ENCODE results near the gene ATMIN.

The ATMIN gene

GRCh38 chr16:81004646-81005353 is 30.8 kb upstream of the ATMIN start:
- H3K9ac ChIP-seq (ENCODE audit: low read depth, low read length, poor library complexity, severe bottlenecking) = peak overlapping the region; percentile 64
- no peaks in the 10 kb centered on the region for H3K9me3 ChIP-seq (ENCODE audit: insufficient read depth, low read depth, low read length)
- peaks cover 89% of the 10 kb centered on the region for H3K79me2 ChIP-seq (ENCODE audit: insufficient read depth, low read length)
- H3K9me2 ChIP-seq (replicated peaks; ENCODE audit: low read depth, low read length) = no peaks in the 10 kb centered on the region
- TF ChIP-seq EZH2phosphoT487 (IDR thresholded peaks at IDR 0.05; ENCODE audit: borderline replicate concordance) (no peak), CTCF (conservative IDR thresholded peaks at IDR 0.05; ENCODE audit: low read length) (peak; percentile 73)
- peaks cover 64% of the 10 kb centered on the region for H3K4me1 ChIP-seq (ENCODE audit: insufficient read depth, low read length, poor library complexity, severe bottlenecking)
- peak overlapping the region; percentile 78 for H3K4me3 ChIP-seq (ENCODE audit: low read length, poor library complexity, severe bottlenecking)
- no peaks in the 10 kb centered on the region for H3K36me3 ChIP-seq (ENCODE audit: insufficient read depth, low read length)
- peaks cover 55% of the 10 kb centered on the region for H4K20me1 ChIP-seq (ENCODE audit: insufficient read depth, low read length, poor library complexity, severe bottlenecking)
- H2AFZ ChIP-seq (ENCODE audit: low read length) = no peak overlapping the region
- no peaks in the 10 kb centered on the region for H3K27me3 ChIP-seq (ENCODE audit: insufficient read depth, low read length, poor library complexity, severe bottlenecking)
- peak overlapping the region; percentile 96 for H3K4me2 ChIP-seq (ENCODE audit: low read depth, low read length, poor library complexity, severe bottlenecking)
- no peaks in the 10 kb centered on the region for H3F3A ChIP-seq (ENCODE audit: low read depth)

- no peaks in the 10 kb centered on the region for H3F3A ChIP-seq (ENCODE audit: low read depth)
- H3K79me2 ChIP-seq (ENCODE audit: insufficient read depth, low read length) = peaks cover 89% of the 10 kb centered on the region
- H3K9me3 ChIP-seq (ENCODE audit: insufficient read depth, low read depth, low read length) = no peaks in the 10 kb centered on the region
- peak overlapping the region; percentile 83 for H3K9ac ChIP-seq (ENCODE audit: low read depth, low read length, poor library complexity, severe bottlenecking)
- H3K27me3 ChIP-seq (ENCODE audit: insufficient read depth, low read length, poor library complexity, severe bottlenecking) = no peaks in the 10 kb centered on the region
- H3K4me3 ChIP-seq (ENCODE audit: low read length, poor library complexity, severe bottlenecking) = peak overlapping the region; percentile 78
- peaks cover 55% of the 10 kb centered on the region for H4K20me1 ChIP-seq (ENCODE audit: insufficient read depth, low read length, poor library complexity, severe bottlenecking)
- no peaks in the 10 kb centered on the region for H3K36me3 ChIP-seq (ENCODE audit: insufficient read depth, low read length)
- no peaks in the 10 kb centered on the region for H3K9me2 ChIP-seq (replicated peaks; ENCODE audit: low read depth, low read length)
- peaks cover 64% of the 10 kb centered on the region for H3K4me1 ChIP-seq (ENCODE audit: insufficient read depth, low read length, poor library complexity, severe bottlenecking)
- no peak overlapping the region for H2AFZ ChIP-seq (ENCODE audit: low read length)
- no peak for TF ChIP-seq EZH2phosphoT487 (IDR thresholded peaks at IDR 0.05; ENCODE audit: borderline replicate concordance)
- no peak for TF ChIP-seq CTCF (conservative IDR thresholded peaks at IDR 0.05; ENCODE audit: low read length)
- peak overlapping the region; percentile 96 for H3K4me2 ChIP-seq (ENCODE audit: low read depth, low read length, poor library complexity, severe bottlenecking)
Measured at GRCh38 chr16:81005610-81006161, 30.0 kb upstream of the ATMIN start.

DNA sequence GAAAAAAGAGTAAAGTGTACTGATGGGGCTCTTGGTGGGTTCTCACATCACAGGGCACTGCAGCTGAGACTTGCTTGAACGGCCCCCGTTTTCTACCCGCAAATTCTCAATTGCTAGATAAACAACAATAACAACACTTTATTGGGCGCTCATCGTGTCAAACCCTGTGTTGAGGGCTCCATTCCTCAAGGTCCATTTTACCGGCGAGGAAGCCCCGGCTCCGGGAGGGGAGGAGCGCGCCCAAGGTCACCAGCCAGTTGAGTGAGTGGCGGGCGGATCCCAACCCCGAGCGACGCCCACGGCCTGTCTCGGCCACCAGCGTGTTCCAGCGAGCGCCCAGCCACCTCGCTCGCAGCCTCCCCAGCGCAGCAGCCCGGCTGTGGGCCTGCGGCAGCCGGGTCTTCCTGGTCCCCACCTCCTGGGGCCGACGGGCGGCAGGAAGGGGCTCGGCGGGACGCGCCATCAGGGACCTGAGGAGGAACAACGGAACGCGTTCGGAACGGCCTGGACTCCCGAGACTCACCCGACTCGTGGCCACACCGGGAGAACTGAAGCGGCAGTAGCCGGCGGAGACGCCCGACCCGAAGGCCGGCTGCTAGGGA is 29.3 kb upstream of the ATMIN start:
- Histone ChIP-seq H3K36me3 (ENCODE audit: insufficient read depth, low read length) (no peaks in the 10 kb centered on the region), H3K4me1 (ENCODE audit: insufficient read depth, low read length, poor library complexity, severe bottlenecking) (peaks cover 65% of the 10 kb centered on the region), H3K9me2 (replicated peaks; ENCODE audit: low read depth, low read length) (no peaks in the 10 kb centered on the region), H3K9ac (ENCODE audit: low read depth, low read length, poor library complexity, severe bottlenecking) (peak overlapping the region; percentile 83), H3K9me3 (ENCODE audit: insufficient read depth, low read depth, low read length) (no peaks in the 10 kb centered on the region), H3K27me3 (ENCODE audit: insufficient read depth, low read length, poor library complexity, severe bottlenecking) (no peaks in the 10 kb centered on the region), H3K79me2 (ENCODE audit: insufficient read depth, low read length) (peaks cover 89% of the 10 kb centered on the region), H2AFZ (ENCODE audit: low read length) (peak overlapping the region; percentile 95), H4K20me1 (ENCODE audit: insufficient read depth, low read length, poor library complexity, severe bottlenecking) (peaks cover 56% of the 10 kb centered on the region), H3F3A (ENCODE audit: low read depth) (no peaks in the 10 kb centered on the region), H3K4me2 (ENCODE audit: low read depth, low read length, poor library complexity, severe bottlenecking) (peak overlapping the region; percentile 96), H3K4me3 (ENCODE audit: low read length, poor library complexity, severe bottlenecking) (peak overlapping the region; percentile 78)
- TF ChIP-seq CTCF (conservative IDR thresholded peaks at IDR 0.05; ENCODE audit: low read length) (no peak), EZH2phosphoT487 (IDR thresholded peaks at IDR 0.05; ENCODE audit: borderline replicate concordance) (no peak)
